Brain microvascular endothelial cell (primary cell): ENCODE data around the gene MCC.

ENCODE experiments used
- DNase-seq: peaks from one replicate; pipeline ENCODE4 v3.0.0-alpha.2; 2020
- H3K27ac ChIP-seq: fragments of 250-450 bp; sonication (Bioruptor Pico); 2 replicates; pipeline ENCODE4 v1.5.1; 2020; ENCODE audit warnings: mild to moderate bottlenecking, moderate library complexity
- H3K27me3 ChIP-seq: fragments of 250-450 bp; sonication (Bioruptor Pico); replicated peaks from 2 replicates; pipeline ENCODE4 v1.5.1; 2020; ENCODE audit warnings: mild to moderate bottlenecking
- H3K36me3 ChIP-seq: fragments of 250-450 bp; sonication (Bioruptor Pico); replicated peaks from 2 replicates; pipeline ENCODE4 v1.5.1; 2020; ENCODE audit warnings: mild to moderate bottlenecking
- H3K4me3 ChIP-seq: 2 replicates; pipeline ENCODE4 v1.5.1; 2011; ENCODE audit warnings: low read depth, mild to moderate bottlenecking, control low read depth, low read length, moderate library complexity
- in situ Hi-C: cut with HindIII; loops from 2 replicates; pipeline ENCODE4 v1.10.0; 2017; ENCODE audit warnings: low sequenced_read_pairs, low pct_ligation_motif_present
- TF ChIP-seq, protein P1 (sequence below): IDR thresholded peaks from 2 replicates; pipeline ENCODE4 v1.5.1; 2011; ENCODE audit warnings: low read depth, mild to moderate bottlenecking, moderate library complexity, low read length, control low read depth, inconsistent platforms; ENCODE audit errors: missing control alignments

The MCC gene

GRCh38 chr5:113151641-113152379, 336.4 kb downstream of the MCC start:
- DNase-seq: no peak
- in situ Hi-C loops: no loop called here

GRCh38 chr5:113150821-113151220, 337.4 kb downstream of the MCC start:
- no peaks in the 10 kb centered on the region for H3K36me3 ChIP-seq
- TF ChIP-seq, protein P1, sequence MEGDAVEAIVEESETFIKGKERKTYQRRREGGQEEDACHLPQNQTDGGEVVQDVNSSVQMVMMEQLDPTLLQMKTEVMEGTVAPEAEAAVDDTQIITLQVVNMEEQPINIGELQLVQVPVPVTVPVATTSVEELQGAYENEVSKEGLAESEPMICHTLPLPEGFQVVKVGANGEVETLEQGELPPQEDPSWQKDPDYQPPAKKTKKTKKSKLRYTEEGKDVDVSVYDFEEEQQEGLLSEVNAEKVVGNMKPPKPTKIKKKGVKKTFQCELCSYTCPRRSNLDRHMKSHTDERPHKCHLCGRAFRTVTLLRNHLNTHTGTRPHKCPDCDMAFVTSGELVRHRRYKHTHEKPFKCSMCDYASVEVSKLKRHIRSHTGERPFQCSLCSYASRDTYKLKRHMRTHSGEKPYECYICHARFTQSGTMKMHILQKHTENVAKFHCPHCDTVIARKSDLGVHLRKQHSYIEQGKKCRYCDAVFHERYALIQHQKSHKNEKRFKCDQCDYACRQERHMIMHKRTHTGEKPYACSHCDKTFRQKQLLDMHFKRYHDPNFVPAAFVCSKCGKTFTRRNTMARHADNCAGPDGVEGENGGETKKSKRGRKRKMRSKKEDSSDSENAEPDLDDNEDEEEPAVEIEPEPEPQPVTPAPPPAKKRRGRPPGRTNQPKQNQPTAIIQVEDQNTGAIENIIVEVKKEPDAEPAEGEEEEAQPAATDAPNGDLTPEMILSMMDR: no peak
- H3K27me3 ChIP-seq: no peaks in the 10 kb centered on the region
- in situ Hi-C loops: no loop called here
- peak; percentile 36 for DNase-seq
- H3K4me3 ChIP-seq: no peak overlapping the region
- no peak overlapping the region for H3K27ac ChIP-seq

More at GRCh38 chr5:113151641-113152379, 336.4 kb downstream of the MCC start:
- no peak overlapping the region for H3K4me3 ChIP-seq
- TF ChIP-seq, protein P1: no peak
- H3K27ac ChIP-seq: no peak overlapping the region
- H3K36me3 ChIP-seq: no peaks in the 10 kb centered on the region
- H3K27me3 ChIP-seq: no peaks in the 10 kb centered on the region

- in situ Hi-C loops: no loop called here
- no peak overlapping the region for H3K27ac ChIP-seq
- no peaks in the 10 kb centered on the region for H3K27me3 ChIP-seq
- H3K36me3 ChIP-seq: no peaks in the 10 kb centered on the region
- TF ChIP-seq, protein P1: no peak
- DNase-seq: no peak
- H3K4me3 ChIP-seq: no peak overlapping the region
Measured at GRCh38 chr5:113150221-113150620, 338.0 kb downstream of the MCC start.

DNA sequence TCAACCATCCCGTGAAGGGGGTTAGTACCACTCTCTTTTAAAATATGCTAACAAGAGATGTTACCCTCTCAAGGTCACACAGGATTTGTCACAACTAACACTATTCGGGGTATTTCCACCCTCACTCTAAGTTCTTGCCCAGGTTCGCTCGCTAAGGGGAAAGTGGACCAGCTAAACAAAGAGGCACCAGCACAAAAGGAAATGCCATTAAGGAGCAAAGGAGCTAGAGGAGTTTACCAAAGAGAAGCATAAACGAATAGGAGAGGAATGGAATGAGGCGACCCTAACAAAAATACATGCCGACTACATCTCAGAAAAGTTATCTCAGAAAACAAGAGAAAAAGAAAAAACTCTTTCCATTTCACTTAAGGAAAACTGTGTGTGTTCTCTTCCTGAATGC, 340.7 kb downstream of the MCC start:
- Histone ChIP-seq H3K4me3 (no peak overlapping the region), H3K27ac (peak overlapping the region; percentile 20), H3K27me3 (no peaks in the 10 kb centered on the region), H3K36me3 (no peaks in the 10 kb centered on the region)
- in situ Hi-C loops: no loop called here
- TF ChIP-seq, protein P1: no peak
- no peak for DNase-seq

GRCh38 chr5:113147101-113147508, 341.1 kb downstream of the MCC start:
- TF ChIP-seq, protein P1: no peak
- no peak overlapping the region for H3K4me3 ChIP-seq
- H3K36me3 ChIP-seq: no peaks in the 10 kb centered on the region
- H3K27ac ChIP-seq: peak overlapping the region; percentile 20
- in situ Hi-C loops: no loop called here
- peak; percentile 79 for DNase-seq
- no peaks in the 10 kb centered on the region for H3K27me3 ChIP-seq

DNA sequence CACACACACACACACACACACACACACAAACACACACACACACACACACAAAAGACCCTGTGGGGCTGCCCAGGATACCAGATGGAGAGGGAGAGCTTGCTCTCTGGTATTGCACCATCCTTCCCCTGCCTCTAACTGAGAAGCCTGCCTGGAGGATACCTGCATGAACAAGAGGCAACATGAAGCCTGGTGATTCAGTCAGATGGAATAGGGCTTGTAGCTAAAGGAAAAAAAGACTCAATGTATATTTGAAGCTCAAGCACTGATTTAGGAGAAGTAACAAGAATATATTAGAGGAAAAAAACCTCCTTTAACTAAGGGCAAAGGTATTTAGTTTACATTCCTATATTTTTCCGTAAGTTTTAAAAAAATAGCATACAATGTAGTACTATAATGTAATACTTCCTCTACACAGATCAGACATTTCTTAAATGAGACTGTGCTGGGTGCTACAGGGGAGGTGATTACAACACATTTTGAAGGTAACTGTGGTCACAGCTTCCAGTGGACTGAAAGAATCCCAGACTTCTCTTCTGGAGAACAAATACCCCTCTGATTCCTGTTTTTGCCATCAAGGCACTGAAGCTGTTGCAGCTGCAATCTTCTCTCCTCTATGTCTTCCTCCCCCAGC, 342.4 kb downstream of the MCC start:
- no peaks in the 10 kb centered on the region for H3K27me3 ChIP-seq
- in situ Hi-C loops: no loop called here
- no peak overlapping the region for H3K4me3 ChIP-seq
- no peak for DNase-seq
- TF ChIP-seq, protein P1: no peak
- no peak overlapping the region for H3K27ac ChIP-seq
- no peaks in the 10 kb centered on the region for H3K36me3 ChIP-seq
